Measurements from ENCODE around the gene SV2A.
"Not testable (repeated sequence)": the region's sequence is repeated elsewhere in the genome, so short reads cannot be mapped to it uniquely, and the experiment has no call there.

- TF ChIP-seq, protein P1, sequence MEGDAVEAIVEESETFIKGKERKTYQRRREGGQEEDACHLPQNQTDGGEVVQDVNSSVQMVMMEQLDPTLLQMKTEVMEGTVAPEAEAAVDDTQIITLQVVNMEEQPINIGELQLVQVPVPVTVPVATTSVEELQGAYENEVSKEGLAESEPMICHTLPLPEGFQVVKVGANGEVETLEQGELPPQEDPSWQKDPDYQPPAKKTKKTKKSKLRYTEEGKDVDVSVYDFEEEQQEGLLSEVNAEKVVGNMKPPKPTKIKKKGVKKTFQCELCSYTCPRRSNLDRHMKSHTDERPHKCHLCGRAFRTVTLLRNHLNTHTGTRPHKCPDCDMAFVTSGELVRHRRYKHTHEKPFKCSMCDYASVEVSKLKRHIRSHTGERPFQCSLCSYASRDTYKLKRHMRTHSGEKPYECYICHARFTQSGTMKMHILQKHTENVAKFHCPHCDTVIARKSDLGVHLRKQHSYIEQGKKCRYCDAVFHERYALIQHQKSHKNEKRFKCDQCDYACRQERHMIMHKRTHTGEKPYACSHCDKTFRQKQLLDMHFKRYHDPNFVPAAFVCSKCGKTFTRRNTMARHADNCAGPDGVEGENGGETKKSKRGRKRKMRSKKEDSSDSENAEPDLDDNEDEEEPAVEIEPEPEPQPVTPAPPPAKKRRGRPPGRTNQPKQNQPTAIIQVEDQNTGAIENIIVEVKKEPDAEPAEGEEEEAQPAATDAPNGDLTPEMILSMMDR (IDR thresholded peaks at IDR 0.05) = not testable (repeated sequence)
- TF ChIP-seq JUN (CRISPR knock-in tag; IDR thresholded peaks at IDR 0.05) = 0 out of 2 replicates have a peak, but pooled peaks have one; percentile 10
- TF ChIP-seq ATF1, ZNF423 (CRISPR knock-in tag; IDR thresholded peaks at IDR 0.05): not testable (repeated sequence)
These were observed 30.5 kb downstream of the SV2A start for GRCh38 chr1:149887196-149887455.
